Activated T-helper 2 cell treated with anti-CD3 and anti-CD28 coated beads, Interferon-gamma antibody, Interleukin-2, Interleukin-4, amounts not matched to agents 10 μg/mL and 5 μg/mL and 100 μg/mL, durations not matched to agents 14 hours and 24 hours and 36 hours (primary cell): Measurements from ENCODE around the gene WIPF2. TPM values are rescaled to one million over a fixed set of nuclear protein-coding genes. Genes with fewer than 3 reads are reported as not detected.

ENCODE experiments used
- DNase-seq: peaks from one replicate; pipeline ENCODE4 v3.0.0; 2021; ENCODE audit warnings: low spot score
- H3K27ac Mint-ChIP-seq: one replicate; pipeline ENCODE4 v1.8.0; 2021; ENCODE audit warnings: mixed read lengths
- H3K27me3 Mint-ChIP-seq: one replicate; pipeline ENCODE4 v1.8.0; 2021; ENCODE audit warnings: low read depth, mixed read lengths
- H3K36me3 Mint-ChIP-seq: one replicate; pipeline ENCODE4 v1.8.0; 2021; ENCODE audit warnings: low read depth, mixed read lengths
- H3K4me1 Mint-ChIP-seq: one replicate; pipeline ENCODE4 v1.8.0; 2021; ENCODE audit warnings: low read depth, mixed read lengths
- H3K4me3 Mint-ChIP-seq: one replicate; pipeline ENCODE4 v1.8.0; 2021; ENCODE audit warnings: low read depth, mild to moderate bottlenecking, moderate library complexity, mixed read lengths
- H3K9me3 Mint-ChIP-seq: one replicate; pipeline ENCODE4 v1.8.0; 2021; ENCODE audit warnings: mixed read lengths
- intact Hi-C: fragments of 100-400 bp; cut with micrococcal nuclease; formaldehyde crosslinking; loops from one replicate; pipeline ENCODE4 v1.15.1; 2023
- total RNA-seq: library from RNA; stranded (reverse); gene quantifications from 2 replicates; pipeline ENCODE4 v1.2.3, GENCODE V29; 2022

The WIPF2 gene
- total RNA-seq, 1 donor from 2014 or later, result 27.2 TPM

GRCh38 chr17:40242774-40243173, 23.7 kb downstream of the WIPF2 start:
- intact Hi-C loops, result no loop called here
- no peak overlapping the region for H3K4me3 Mint-ChIP-seq
- peaks cover 4% of the 10 kb centered on the region for H3K36me3 Mint-ChIP-seq
- peaks cover 7% of the 10 kb centered on the region for H3K4me1 Mint-ChIP-seq
- no peaks in the 10 kb centered on the region for H3K9me3 Mint-ChIP-seq
- DNase-seq, result no peak
- no peaks in the 10 kb centered on the region for H3K27me3 Mint-ChIP-seq
- H3K27ac Mint-ChIP-seq, result no peak overlapping the region

- intact Hi-C loops, result no loop called here
- no peak for DNase-seq
- Mint-ChIP-seq H3K9me3 (no peaks in the 10 kb centered on the region), H3K4me3 (no peak overlapping the region), H3K36me3 (peaks cover 4% of the 10 kb centered on the region), H3K27ac (no peak overlapping the region), H3K27me3 (no peaks in the 10 kb centered on the region), H3K4me1 (peaks cover 7% of the 10 kb centered on the region)
Observed at GRCh38 chr17:40243761-40244160, 24.7 kb downstream of the WIPF2 start.

- H3K9me3 Mint-ChIP-seq, result no peaks in the 10 kb centered on the region
- no peaks in the 10 kb centered on the region for H3K27me3 Mint-ChIP-seq
- no peak overlapping the region for H3K4me3 Mint-ChIP-seq
- H3K36me3 Mint-ChIP-seq, result peaks cover 4% of the 10 kb centered on the region
- no peak overlapping the region for H3K27ac Mint-ChIP-seq
- intact Hi-C loops, result no loop called here
- H3K4me1 Mint-ChIP-seq, result peaks cover 7% of the 10 kb centered on the region
- no peak for DNase-seq
Observed at GRCh38 chr17:40244255-40244654, 25.2 kb downstream of the WIPF2 start.

GRCh38 chr17:40247926-40248495, 28.9 kb downstream of the WIPF2 start:
- DNase-seq, result no peak
- no peak overlapping the region for H3K4me3 Mint-ChIP-seq
- intact Hi-C loops, result no loop called here
- peaks cover 6% of the 10 kb centered on the region for H3K4me1 Mint-ChIP-seq
- no peak overlapping the region for H3K27ac Mint-ChIP-seq
- no peaks in the 10 kb centered on the region for H3K9me3 Mint-ChIP-seq
- no peaks in the 10 kb centered on the region for H3K27me3 Mint-ChIP-seq
- peaks cover 4% of the 10 kb centered on the region for H3K36me3 Mint-ChIP-seq

GRCh38 chr17:40248507-40248906, 29.4 kb downstream of the WIPF2 start:
- H3K27ac Mint-ChIP-seq, result no peak overlapping the region
- no peaks in the 10 kb centered on the region for H3K27me3 Mint-ChIP-seq
- no peaks in the 10 kb centered on the region for H3K9me3 Mint-ChIP-seq
- peaks cover 4% of the 10 kb centered on the region for H3K36me3 Mint-ChIP-seq
- H3K4me1 Mint-ChIP-seq, result peaks cover 5% of the 10 kb centered on the region
- no peak for DNase-seq
- intact Hi-C loops, result no loop called here
- H3K4me3 Mint-ChIP-seq, result no peak overlapping the region

- Mint-ChIP-seq H3K27me3 (no peaks in the 10 kb centered on the region), H3K4me3 (no peak overlapping the region)
Observed at GRCh38 chr17:40251576-40251975, 32.5 kb downstream of the WIPF2 start.

GRCh38 chr17:40253565-40253964, 34.5 kb downstream of the WIPF2 start:
- Mint-ChIP-seq H3K9me3 (no peaks in the 10 kb centered on the region), H3K27ac (no peak overlapping the region), H3K27me3 (no peaks in the 10 kb centered on the region), H3K36me3 (peaks cover 12% of the 10 kb centered on the region), H3K4me1 (peaks cover 5% of the 10 kb centered on the region), H3K4me3 (no peak overlapping the region)
- intact Hi-C loops, result no loop called here
- no peak for DNase-seq

More at GRCh38 chr17:40251576-40251975, 32.5 kb downstream of the WIPF2 start:
- intact Hi-C loops, result no loop called here
- Mint-ChIP-seq H3K9me3 (no peaks in the 10 kb centered on the region), H3K4me1 (peaks cover 5% of the 10 kb centered on the region), H3K36me3 (peaks cover 5% of the 10 kb centered on the region), H3K27ac (no peak overlapping the region)
- no peak for DNase-seq

- intact Hi-C loops, result no loop called here
- H3K4me3 Mint-ChIP-seq, result no peak overlapping the region
- no peak overlapping the region for H3K27ac Mint-ChIP-seq
- no peak for DNase-seq
- no peaks in the 10 kb centered on the region for H3K9me3 Mint-ChIP-seq
- H3K27me3 Mint-ChIP-seq, result no peaks in the 10 kb centered on the region
- peaks cover 44% of the 10 kb centered on the region for H3K36me3 Mint-ChIP-seq
- H3K4me1 Mint-ChIP-seq, result peaks cover 7% of the 10 kb centered on the region
Observed at GRCh38 chr17:40259505-40259904, 40.4 kb downstream of the WIPF2 start.

GRCh38 chr17:40260528-40260927, 41.4 kb downstream of the WIPF2 start:
- intact Hi-C loops, result no loop called here
- H3K4me3 Mint-ChIP-seq, result no peak overlapping the region
- no peak overlapping the region for H3K27ac Mint-ChIP-seq
- H3K9me3 Mint-ChIP-seq, result no peaks in the 10 kb centered on the region
- peaks cover 44% of the 10 kb centered on the region for H3K36me3 Mint-ChIP-seq
- H3K4me1 Mint-ChIP-seq, result peaks cover 7% of the 10 kb centered on the region
- no peaks in the 10 kb centered on the region for H3K27me3 Mint-ChIP-seq
- DNase-seq, result no peak

- no peaks in the 10 kb centered on the region for H3K27me3 Mint-ChIP-seq
Observed at GRCh38 chr17:40264458-40265185, 45.5 kb downstream of the WIPF2 start.

GRCh38 chr17:40265337-40265736, 46.2 kb downstream of the WIPF2 start:
- intact Hi-C loops, result no loop called here
- no peak overlapping the region for H3K4me3 Mint-ChIP-seq
- H3K36me3 Mint-ChIP-seq, result peaks cover 29% of the 10 kb centered on the region
- no peak overlapping the region for H3K27ac Mint-ChIP-seq
- H3K4me1 Mint-ChIP-seq, result peaks cover 7% of the 10 kb centered on the region
- H3K9me3 Mint-ChIP-seq, result no peaks in the 10 kb centered on the region
- DNase-seq, result no peak
- H3K27me3 Mint-ChIP-seq, result no peaks in the 10 kb centered on the region

More at GRCh38 chr17:40264458-40265185, 45.5 kb downstream of the WIPF2 start:
- peaks cover 7% of the 10 kb centered on the region for H3K4me1 Mint-ChIP-seq
- peaks cover 31% of the 10 kb centered on the region for H3K36me3 Mint-ChIP-seq
- H3K9me3 Mint-ChIP-seq, result no peaks in the 10 kb centered on the region
- intact Hi-C loops, result no loop called here
- no peak overlapping the region for H3K4me3 Mint-ChIP-seq
- DNase-seq, result no peak
- no peak overlapping the region for H3K27ac Mint-ChIP-seq

- no peaks in the 10 kb centered on the region for H3K27me3 Mint-ChIP-seq
- no peak overlapping the region for H3K4me3 Mint-ChIP-seq
- intact Hi-C loops, result no loop called here
- H3K4me1 Mint-ChIP-seq, result peaks cover 7% of the 10 kb centered on the region
- DNase-seq, result no peak
- peaks cover 20% of the 10 kb centered on the region for H3K36me3 Mint-ChIP-seq
- H3K9me3 Mint-ChIP-seq, result no peaks in the 10 kb centered on the region
- no peak overlapping the region for H3K27ac Mint-ChIP-seq
Observed at GRCh38 chr17:40266882-40267281, 47.8 kb downstream of the WIPF2 start.

GRCh38 chr17:40268141-40268712, 49.1 kb downstream of the WIPF2 start:
- Mint-ChIP-seq H3K36me3 (peaks cover 14% of the 10 kb centered on the region), H3K27me3 (no peaks in the 10 kb centered on the region), H3K4me1 (no peaks in the 10 kb centered on the region), H3K9me3 (no peaks in the 10 kb centered on the region), H3K4me3 (no peak overlapping the region), H3K27ac (no peak overlapping the region)
- intact Hi-C loops, result no loop called here
- no peak for DNase-seq
